ENCODE results near the gene LMCD1.

DNA sequence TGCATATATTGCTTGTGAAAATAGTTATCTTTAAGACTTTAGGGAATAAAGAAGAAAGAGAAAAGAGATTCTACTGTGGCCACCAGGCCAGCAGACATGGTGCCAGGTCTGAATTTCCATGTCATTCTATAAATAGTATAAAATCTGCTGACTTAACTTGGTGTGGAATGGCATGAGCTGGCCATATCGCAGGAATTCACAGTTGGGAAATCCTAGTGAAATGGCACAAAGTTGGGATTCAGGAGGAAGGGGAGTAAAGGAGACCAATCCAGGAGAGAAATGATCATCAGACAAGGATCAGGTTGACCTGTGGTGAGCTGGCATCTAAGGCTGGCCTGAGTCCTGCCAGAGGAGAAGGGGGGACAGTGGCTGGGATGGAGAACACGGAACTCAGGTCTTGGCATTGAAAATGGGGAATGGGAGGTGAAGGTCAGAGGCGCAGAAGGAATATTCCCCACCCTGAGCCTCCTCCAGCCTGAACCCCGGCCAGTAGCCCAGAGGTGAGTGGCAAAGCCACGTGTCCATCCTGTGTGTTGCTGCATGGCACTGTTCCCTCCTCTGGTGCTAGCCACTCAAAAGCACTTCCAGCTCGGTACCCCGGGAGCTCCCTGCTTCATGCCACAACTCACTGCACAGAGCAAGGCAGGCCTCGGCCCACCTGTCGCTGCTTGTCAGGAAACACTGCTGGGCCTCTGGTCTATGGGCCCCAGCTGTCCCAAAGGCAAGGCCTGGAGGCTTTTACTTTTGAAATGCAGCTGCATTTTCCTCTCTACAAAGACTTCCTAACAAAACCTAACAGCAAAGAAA lies 91.6 kb downstream of the LMCD1 start:
- TF ChIP-seq, protein P1, sequence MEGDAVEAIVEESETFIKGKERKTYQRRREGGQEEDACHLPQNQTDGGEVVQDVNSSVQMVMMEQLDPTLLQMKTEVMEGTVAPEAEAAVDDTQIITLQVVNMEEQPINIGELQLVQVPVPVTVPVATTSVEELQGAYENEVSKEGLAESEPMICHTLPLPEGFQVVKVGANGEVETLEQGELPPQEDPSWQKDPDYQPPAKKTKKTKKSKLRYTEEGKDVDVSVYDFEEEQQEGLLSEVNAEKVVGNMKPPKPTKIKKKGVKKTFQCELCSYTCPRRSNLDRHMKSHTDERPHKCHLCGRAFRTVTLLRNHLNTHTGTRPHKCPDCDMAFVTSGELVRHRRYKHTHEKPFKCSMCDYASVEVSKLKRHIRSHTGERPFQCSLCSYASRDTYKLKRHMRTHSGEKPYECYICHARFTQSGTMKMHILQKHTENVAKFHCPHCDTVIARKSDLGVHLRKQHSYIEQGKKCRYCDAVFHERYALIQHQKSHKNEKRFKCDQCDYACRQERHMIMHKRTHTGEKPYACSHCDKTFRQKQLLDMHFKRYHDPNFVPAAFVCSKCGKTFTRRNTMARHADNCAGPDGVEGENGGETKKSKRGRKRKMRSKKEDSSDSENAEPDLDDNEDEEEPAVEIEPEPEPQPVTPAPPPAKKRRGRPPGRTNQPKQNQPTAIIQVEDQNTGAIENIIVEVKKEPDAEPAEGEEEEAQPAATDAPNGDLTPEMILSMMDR (IDR thresholded peaks at IDR 0.05; ENCODE audit: insufficient read depth, low read length, poor library complexity, severe bottlenecking): no peak
- TF ChIP-seq EZH2phosphoT487 (conservative IDR thresholded peaks at IDR 0.05; ENCODE audit: low read length): no peak
